Smooth muscle cell (in vitro differentiated cells): ENCODE results near the gene CA10. TPM values are rescaled to one million over a fixed set of nuclear protein-coding genes. Genes with fewer than 3 reads are reported as not detected.

Source experiments
- DNase-seq: peaks from one replicate; lab custom pipeline; 2025; ENCODE audit not compliant: unreplicated experiment; lab: John Stamatoyannopoulos, UW
- H2AFZ ChIP-seq: fragments of 200-600 bp; sonication (generic); 2 replicates; pipeline ENCODE4 v1.6.0; 2016; ENCODE audit warnings: antibody characterized with exemption, low read depth, mild to moderate bottlenecking
- H3F3A ChIP-seq: fragments of 200-600 bp; sonication (generic); 2 replicates; pipeline ENCODE4 v1.6.0; 2017; ENCODE audit warnings: antibody characterized with exemption, low read depth
- H3K27ac ChIP-seq: fragments of 200-600 bp; sonication (generic); 2 replicates; pipeline ENCODE4 v1.5.1; 2016; ENCODE audit warnings: low read depth, mild to moderate bottlenecking
- H3K27me3 ChIP-seq: fragments of 200-600 bp; sonication (generic); 2 replicates; pipeline ENCODE4 v1.6.1; 2016; ENCODE audit warnings: low read depth, mild to moderate bottlenecking
- H3K36me3 ChIP-seq: fragments of 200-600 bp; sonication (generic); 2 replicates; pipeline ENCODE4 v1.5.1; 2016; ENCODE audit warnings: low read depth
- H3K4me1 ChIP-seq: fragments of 200-600 bp; sonication (generic); 2 replicates; pipeline ENCODE4 v1.5.1; 2016; ENCODE audit warnings: low read depth
- H3K4me2 ChIP-seq: fragments of 200-600 bp; sonication (generic); 2 replicates; pipeline ENCODE4 v1.6.0; 2016; ENCODE audit warnings: mild to moderate bottlenecking
- H3K4me3 ChIP-seq: fragments of 200-600 bp; sonication (generic); 2 replicates; pipeline ENCODE4 v1.5.1; 2016; ENCODE audit warnings: mild to moderate bottlenecking
- H3K79me2 ChIP-seq: fragments of 200-600 bp; sonication (generic); 2 replicates; pipeline ENCODE4 v1.6.0; 2016; ENCODE audit warnings: low read depth, mild to moderate bottlenecking
- H3K9ac ChIP-seq: fragments of 200-600 bp; sonication (generic); 2 replicates; pipeline ENCODE4 v1.6.0; 2016; ENCODE audit warnings: low read depth
- H3K9me3 ChIP-seq: fragments of 200-600 bp; sonication (generic); replicated peaks from 2 replicates; pipeline ENCODE4 v1.5.1; 2016; ENCODE audit warnings: low read depth
- H4K20me1 ChIP-seq: fragments of 200-600 bp; sonication (generic); 2 replicates; pipeline ENCODE4 v1.6.0; 2016; ENCODE audit warnings: low read depth
- CTCF ChIP-seq: fragments of 200-600 bp; sonication (generic); IDR thresholded peaks from 2 replicates; pipeline ENCODE4 v1.5.1; 2017; ENCODE audit warnings: borderline replicate concordance, mild to moderate bottlenecking, antibody characterized with exemption; ENCODE audit not compliant: insufficient read depth, poor library complexity, severe bottlenecking
- WGBS: methylation state at CpG from one replicate; pipeline ENCODE4 v1.1.7; 2016; ENCODE audit warnings: low lambda C conversion rate; 5-methylcytosine and 5-hydroxymethylcytosine counted together
- polyA plus RNA-seq: library from polyadenylated mRNA; unstranded; fragments of >200 nt; fragmentation: Nextera tagmentation; extraction: Ambion mirVana; gene quantifications from 2 replicates; pipeline ENCODE4 v1.2.1, GENCODE V29; 2016
- total RNA-seq: library from RNA; depleted of rRNA; stranded (reverse); fragments of >200 nt; gene quantifications from 2 replicates; pipeline ENCODE4 v1.2.3, GENCODE V29; 2014

The CA10 gene
- total and polyA plus RNA-seq, 2 experiments from 2014 or later: 0.54 TPM; not detected in 1

- H3K4me3 ChIP-seq: no peak overlapping the region
- no peak for DNase-seq
- H3K79me2 ChIP-seq: no peaks in the 10 kb centered on the region
- no peaks in the 10 kb centered on the region for H3K27me3 ChIP-seq
- no peaks in the 10 kb centered on the region for H3K9me3 ChIP-seq
- H3K4me2 ChIP-seq: no peak overlapping the region
- H3K4me1 ChIP-seq: no peaks in the 10 kb centered on the region
- H3K36me3 ChIP-seq: no peaks in the 10 kb centered on the region
- no peaks in the 10 kb centered on the region for H4K20me1 ChIP-seq
- H3K27ac ChIP-seq: no peak overlapping the region
- H3K9ac ChIP-seq: no peak overlapping the region
- no peak for TF ChIP-seq CTCF
- no peaks in the 10 kb centered on the region for H3F3A ChIP-seq
- WGBS: 74% methylated on average over 2 of the region's 2 CpGs
- no peak overlapping the region for H2AFZ ChIP-seq
Observed at GRCh38 chr17:51768706-51769105, 389.8 kb downstream of the CA10 start.

GRCh38 chr17:51767287-51767686 lies 391.2 kb downstream of the CA10 start:
- Histone ChIP-seq H3K27me3 (peaks cover 12% of the 10 kb centered on the region), H3F3A (no peaks in the 10 kb centered on the region), H3K4me2 (no peak overlapping the region), H3K27ac (no peak overlapping the region), H3K9ac (no peak overlapping the region), H2AFZ (no peak overlapping the region), H4K20me1 (no peaks in the 10 kb centered on the region), H3K9me3 (no peaks in the 10 kb centered on the region), H3K79me2 (no peaks in the 10 kb centered on the region), H3K36me3 (no peaks in the 10 kb centered on the region), H3K4me3 (no peak overlapping the region), H3K4me1 (no peaks in the 10 kb centered on the region)
- no peak for TF ChIP-seq CTCF
- DNase-seq: no peak
- 96% methylated on average over 1 of the region's 1 CpG for WGBS

GRCh38 chr17:51765282-51766135 lies 393.0 kb downstream of the CA10 start:
- DNase-seq: no peak
- H3K27ac ChIP-seq: no peak overlapping the region

More at GRCh38 chr17:51765282-51766135, 393.0 kb downstream of the CA10 start:
- H3K79me2 ChIP-seq: no peaks in the 10 kb centered on the region
- H3K36me3 ChIP-seq: no peaks in the 10 kb centered on the region
- H4K20me1 ChIP-seq: no peaks in the 10 kb centered on the region
- no peak overlapping the region for H2AFZ ChIP-seq
- no peaks in the 10 kb centered on the region for H3K9me3 ChIP-seq
- no peaks in the 10 kb centered on the region for H3K4me1 ChIP-seq
- no peaks in the 10 kb centered on the region for H3F3A ChIP-seq
- no peak overlapping the region for H3K9ac ChIP-seq
- no peak for TF ChIP-seq CTCF
- peaks cover 23% of the 10 kb centered on the region for H3K27me3 ChIP-seq
- no peak overlapping the region for H3K4me2 ChIP-seq
- H3K4me3 ChIP-seq: no peak overlapping the region
- WGBS: 81% methylated on average over 8 of the region's 8 CpGs
